PC-9 (cell line): Measurements from ENCODE around the gene TPRG1L.

Experiments
- EZH2 ChIP-seq: fragments of 200-600 bp; sonication (generic); IDR thresholded peaks from 2 replicates; pipeline ENCODE4 v1.8.0; 2017; ENCODE audit warnings: antibody characterized with exemption, low read depth
- TF ChIP-seq, protein P1 (sequence below): fragments of 200-600 bp; sonication (generic); conservative IDR thresholded peaks from 2 replicates; pipeline ENCODE4 v1.6.1; 2017; ENCODE audit warnings: mixed run types, antibody characterized with exemption, mild to moderate bottlenecking, moderate library complexity

DNA sequence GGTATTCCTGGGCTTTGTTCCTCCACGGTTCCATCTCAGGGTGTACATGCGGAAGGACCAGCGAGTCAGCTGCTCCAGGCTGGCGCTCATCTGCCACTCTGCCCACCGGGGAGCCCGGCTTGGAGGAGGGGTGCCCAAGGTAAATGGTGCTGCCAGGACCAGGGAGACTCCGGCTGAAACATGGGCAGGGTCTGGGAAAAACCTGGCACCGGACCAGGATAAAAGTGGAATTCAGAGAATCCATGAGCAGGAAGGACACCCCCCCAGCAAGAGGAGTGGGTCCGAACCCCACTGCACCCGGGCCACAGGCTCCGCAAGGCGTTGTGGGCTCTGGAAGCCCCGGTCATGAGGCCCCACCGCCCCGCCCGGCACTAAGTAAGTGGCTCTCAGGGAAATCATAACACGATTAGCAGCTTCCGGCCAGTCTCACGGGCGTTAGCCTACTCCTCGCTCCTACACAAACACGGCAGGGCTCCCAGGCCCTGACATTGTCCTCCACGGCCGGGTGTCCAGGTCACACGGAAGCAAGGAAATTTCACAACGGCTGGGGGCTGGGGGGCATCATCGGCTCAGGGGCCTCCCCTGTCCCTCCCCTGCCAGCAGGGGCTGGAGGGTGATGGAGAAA lies 34.6 kb upstream of the TPRG1L start:
- TF ChIP-seq, protein P1, sequence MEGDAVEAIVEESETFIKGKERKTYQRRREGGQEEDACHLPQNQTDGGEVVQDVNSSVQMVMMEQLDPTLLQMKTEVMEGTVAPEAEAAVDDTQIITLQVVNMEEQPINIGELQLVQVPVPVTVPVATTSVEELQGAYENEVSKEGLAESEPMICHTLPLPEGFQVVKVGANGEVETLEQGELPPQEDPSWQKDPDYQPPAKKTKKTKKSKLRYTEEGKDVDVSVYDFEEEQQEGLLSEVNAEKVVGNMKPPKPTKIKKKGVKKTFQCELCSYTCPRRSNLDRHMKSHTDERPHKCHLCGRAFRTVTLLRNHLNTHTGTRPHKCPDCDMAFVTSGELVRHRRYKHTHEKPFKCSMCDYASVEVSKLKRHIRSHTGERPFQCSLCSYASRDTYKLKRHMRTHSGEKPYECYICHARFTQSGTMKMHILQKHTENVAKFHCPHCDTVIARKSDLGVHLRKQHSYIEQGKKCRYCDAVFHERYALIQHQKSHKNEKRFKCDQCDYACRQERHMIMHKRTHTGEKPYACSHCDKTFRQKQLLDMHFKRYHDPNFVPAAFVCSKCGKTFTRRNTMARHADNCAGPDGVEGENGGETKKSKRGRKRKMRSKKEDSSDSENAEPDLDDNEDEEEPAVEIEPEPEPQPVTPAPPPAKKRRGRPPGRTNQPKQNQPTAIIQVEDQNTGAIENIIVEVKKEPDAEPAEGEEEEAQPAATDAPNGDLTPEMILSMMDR = no peak
- TF ChIP-seq EZH2 = no peak
